ENCODE data around the gene TYMP. TPM values are rescaled to one million over a fixed set of nuclear protein-coding genes. Genes with fewer than 3 reads are reported as not detected.
A peak's percentile ranks its signal among the peaks of the same experiment; 100 is the strongest.
"Not testable (repeated sequence)": the region's sequence is repeated elsewhere in the genome, so short reads cannot be mapped to it uniquely, and the experiment has no call there.

Gene TYMP
- total RNA-seq, 1 experiment from 2014 or later, result 22.2 TPM

- H3K27me3 ChIP-seq, result no peaks in the 10 kb centered on the region
- H3K4me3 ChIP-seq, result no peak overlapping the region
- no peaks in the 10 kb centered on the region for H3K36me3 ChIP-seq
- DNase-seq, result no peak
- H3K9me3 ChIP-seq, result no peaks in the 10 kb centered on the region
Measured at GRCh38 chr22:50546326-50547262, 16.8 kb upstream of the TYMP start.

GRCh38 chr22:50545522-50546325, 15.9 kb upstream of the TYMP start, which contains the start of gene KLHDC7B:
TSS of gene KLHDC7B (plus strand) at chr22:50545899. CDS start at chr22:50546244, 345 bp downstream.
- DNase-seq, result no peak
- Histone ChIP-seq H3K27me3 (no peaks in the 10 kb centered on the region), H3K4me3 (no peak within 1 kb of the TSS), H3K9me3 (no peaks in the 10 kb centered on the region), H3K36me3 (no peaks in the 10 kb centered on the region)

- H3K36me3 ChIP-seq, result no peaks in the 10 kb centered on the region
- no peak for DNase-seq
- H3K4me3 ChIP-seq, result no peak overlapping the region
Measured at GRCh38 chr22:50544746-50545253, 15.0 kb upstream of the TYMP start.

GRCh38 chr22:50544078-50544745, 14.4 kb upstream of the TYMP start:
- H3K36me3 ChIP-seq, result no peaks in the 10 kb centered on the region
- H3K27me3 ChIP-seq, result no peaks in the 10 kb centered on the region
- no peak for DNase-seq
- H3K4me3 ChIP-seq, result no peak overlapping the region
- H3K9me3 ChIP-seq, result no peaks in the 10 kb centered on the region

More at GRCh38 chr22:50544746-50545253, 15.0 kb upstream of the TYMP start:
- H3K27me3 ChIP-seq, result no peaks in the 10 kb centered on the region
- H3K9me3 ChIP-seq, result no peaks in the 10 kb centered on the region

GRCh38 chr22:50542416-50542927, 12.7 kb upstream of the TYMP start:
- H3K4me3 ChIP-seq, result no peak overlapping the region
- H3K36me3 ChIP-seq, result no peaks in the 10 kb centered on the region; the same call in 1 of the 2 replicates
- no peaks in the 10 kb centered on the region for H3K27me3 ChIP-seq
- DNase-seq, result no peak
- H3K9me3 ChIP-seq, result no peaks in the 10 kb centered on the region

- H3K9me3 ChIP-seq, H3K27me3 ChIP-seq: not testable (repeated sequence)
- DNase-seq, result peak; percentile 78
Measured at GRCh38 chr22:50541667-50542026, 11.8 kb upstream of the TYMP start.

GRCh38 chr22:50540381-50540780, 10.6 kb upstream of the TYMP start:
- H3K36me3 ChIP-seq, result no peaks in the 10 kb centered on the region; the same call in 1 of the 2 replicates
- no peaks in the 10 kb centered on the region for H3K27me3 ChIP-seq
- no peak for DNase-seq
- H3K9me3 ChIP-seq, result no peaks in the 10 kb centered on the region
- no peak overlapping the region for H3K4me3 ChIP-seq

More at GRCh38 chr22:50541667-50542026, 11.8 kb upstream of the TYMP start:
- not testable (repeated sequence) for H3K4me3 ChIP-seq, H3K36me3 ChIP-seq

GRCh38 chr22:50537765-50538164, 8.0 kb upstream of the TYMP start:
- H3K4me3 ChIP-seq, result no peak overlapping the region
- H3K27me3 ChIP-seq, result no peaks in the 10 kb centered on the region
- H3K36me3 ChIP-seq, result no peaks in the 10 kb centered on the region; the same call in 1 of the 2 replicates
- no peak for DNase-seq
- H3K9me3 ChIP-seq, result no peaks in the 10 kb centered on the region

GRCh38 chr22:50536226-50536625, 6.4 kb upstream of the TYMP start:
- Histone ChIP-seq H3K27me3 (no peaks in the 10 kb centered on the region), H3K4me3 (no peak overlapping the region), H3K36me3 (no peaks in the 10 kb centered on the region; the same call in 1 of the 2 replicates), H3K9me3 (no peaks in the 10 kb centered on the region)
- DNase-seq, result no peak

- Histone ChIP-seq H3K27me3 (no peaks in the 10 kb centered on the region), H3K4me3 (no peak overlapping the region), H3K9me3 (no peaks in the 10 kb centered on the region), H3K36me3 (no peaks in the 10 kb centered on the region; the same call in 1 of the 2 replicates)
- no peak for DNase-seq
Measured at GRCh38 chr22:50535113-50535512, 5.3 kb upstream of the TYMP start.

- peak; percentile 36 for DNase-seq
- H3K36me3 ChIP-seq, H3K4me3 ChIP-seq, H3K27me3 ChIP-seq, H3K9me3 ChIP-seq: not testable (repeated sequence)
Measured at GRCh38 chr22:50533856-50534711, 4.3 kb upstream of the TYMP start.

GRCh38 chr22:50532824-50533796, 3.3 kb upstream of the TYMP start:
- Histone ChIP-seq H3K4me3 (peak overlapping the region; percentile 59; the same call in 1 of the 2 replicates), H3K36me3 (no peaks in the 10 kb centered on the region; the same call in none of the 2 replicates), H3K27me3 (no peaks in the 10 kb centered on the region), H3K9me3 (no peaks in the 10 kb centered on the region)
- no peak for DNase-seq

- Histone ChIP-seq H3K9me3 (no peaks in the 10 kb centered on the region), H3K4me3 (peak overlapping the region; percentile 59), H3K27me3 (no peaks in the 10 kb centered on the region), H3K36me3 (no peaks in the 10 kb centered on the region; the same call in none of the 2 replicates)
- DNase-seq, result peak; percentile 78
Measured at GRCh38 chr22:50531962-50532674, 2.3 kb upstream of the TYMP start.

- DNase-seq, result peak; percentile 68
- H3K4me3 ChIP-seq, result peak overlapping the region; percentile 59
- H3K9me3 ChIP-seq, result no peaks in the 10 kb centered on the region
- no peaks in the 10 kb centered on the region; the same call in none of the 2 replicates for H3K36me3 ChIP-seq
- H3K27me3 ChIP-seq, result no peaks in the 10 kb centered on the region
Measured at GRCh38 chr22:50531546-50531961, 1.7 kb upstream of the TYMP start.

Data from MG63 (cell line).